ENCODE results near the gene C16orf78. TPM values are rescaled to one million over a fixed set of nuclear protein-coding genes. Genes with fewer than 3 reads are reported as not detected.

The C16orf78 gene
- total and polyA plus RNA-seq, 2 of the 8 experiments (the other 6 are each of a cell fraction or from before 2014, with no cell fraction given): not detected

DNA sequence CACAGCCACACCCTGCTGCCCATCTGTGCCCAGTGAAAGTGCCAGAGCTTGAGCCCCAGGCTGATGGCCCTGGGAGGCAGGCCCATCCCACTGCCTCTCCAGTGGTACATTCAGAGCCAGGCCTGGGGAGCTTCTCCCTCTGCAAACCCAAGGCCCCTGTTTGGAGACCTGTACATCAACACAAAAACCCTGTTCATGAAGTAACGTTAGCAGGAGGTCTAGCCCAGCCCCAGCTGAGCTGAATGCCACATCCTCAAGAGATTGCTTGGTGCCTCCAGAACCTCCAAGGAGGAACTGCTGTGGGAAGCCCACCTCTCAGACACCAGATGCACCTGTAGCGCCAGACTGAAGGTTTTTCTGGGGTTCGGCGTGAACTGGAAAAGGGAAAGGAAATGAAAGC lies 31.5 kb downstream of the C16orf78 start:
- Histone ChIP-seq H4K91ac (replicated peaks; ENCODE audit: insufficient read length, low read length) (no peak overlapping the region), H3K27ac (ENCODE audit: low read depth, low read length) (no peak overlapping the region), H3K23ac (ENCODE audit: insufficient read length) (no peak overlapping the region), H2BK120ac (replicated peaks; ENCODE audit: low read depth, low read length) (no peak overlapping the region), H3K27me3 (replicated peaks in 1 of 4; ENCODE audit: control insufficient read depth in 3 of 4, extremely low read depth in 1 of 4, insufficient read depth in 3 of 4, low read length in 3 of 4) (no peaks in the 10 kb centered on the region; a peak in 1 of 7 replicates), H2BK20ac (ENCODE audit: low read length) (no peak overlapping the region), H4K20me1 (replicated peaks in 1 of 2; ENCODE audit: control insufficient read depth in 1 of 2, insufficient read depth in 2 of 2, low read length in 2 of 2) (peaks cover 0 to 2% of the 10 kb centered on the region in 2 experiments), H3K14ac (ENCODE audit: insufficient read length) (no peak overlapping the region), H2BK15ac (ENCODE audit: low read length) (peak overlapping the region; percentile 54; the same call in 1 of the 2 replicates), H3K4me1 (replicated peaks in 1 of 4; ENCODE audit: control insufficient read depth in 3 of 4, insufficient read depth in 4 of 4, low read length in 3 of 4) (peaks cover 0 to 2% (median 0%) of the 10 kb centered on the region in 4 experiments; a peak in 1 of 7 replicates), H4K5ac (ENCODE audit: insufficient read length, low read depth, low read length) (no peak overlapping the region), H3K79me2 (ENCODE audit: control insufficient read depth in 1 of 2, insufficient read depth in 2 of 2, low read length in 2 of 2) (no peaks in the 10 kb centered on the region), H3K79me1 (ENCODE audit: low read depth, low read length) (no peaks in the 10 kb centered on the region), H4K8ac (ENCODE audit: extremely low read depth, insufficient read depth, low read length) (no peak overlapping the region), H3K4me2 (ENCODE audit: insufficient read depth in 1 of 2, low read depth in 2 of 2, low read length in 2 of 2) (no peak overlapping the region), H3K4me3 (ENCODE audit: extremely low read depth in 1 of 4, insufficient read depth in 2 of 4, low read depth in 3 of 4, low read length in 4 of 4) (no peak overlapping the region), H2BK5ac (ENCODE audit: low read depth, low read length) (no peak overlapping the region), H3K36me3 (ENCODE audit: control insufficient read depth in 2 of 4, insufficient read depth in 4 of 4, low read length in 3 of 4) (no peaks in the 10 kb centered on the region), H2BK12ac (ENCODE audit: low read depth, low read length) (no peak overlapping the region), H3K18ac (ENCODE audit: extremely low read depth, low read length) (no peak overlapping the region), H2AK5ac (ENCODE audit: low read depth, low read length) (no peak overlapping the region), H3K9ac (replicated peaks in 1 of 4; ENCODE audit: extremely low read depth in 1 of 4, low read depth in 3 of 4, low read length in 3 of 4) (no peak overlapping the region), H3K4ac (replicated peaks; ENCODE audit: insufficient read length, low read depth, low read length) (no peak overlapping the region), H3K9me3 (ENCODE audit: insufficient read depth in 2 of 2, low read depth in 1 of 2, low read length in 1 of 2) (peaks cover 0 to 4% of the 10 kb centered on the region in 2 experiments; a peak in 2 of 4 replicates), H3K23me2 (ENCODE audit: low read depth, low read length) (no peaks in the 10 kb centered on the region; the same call in 1 of the 2 replicates), H2AFZ (ENCODE audit: low read length) (0 out of 2 replicates have a peak overlapping the region, but pooled peaks have one; percentile 2), H3K56ac (replicated peaks; ENCODE audit: insufficient read length, low read depth, low read length) (no peak overlapping the region)
- 98% methylated on average over 4 of the region's 4 CpGs; no CpG with 5 or more reads in 1 of the 2 experiments for WGBS, 2 experiments (ENCODE audit: extremely low coverage in 1 of 2, insufficient coverage in 1 of 2, insufficient read length in 1 of 2, insufficient replicate concordance in 2 of 2, low coverage in 1 of 2, low lambda C conversion rate in 2 of 2, missing lambda C conversion rate in 1 of 2)
- TF ChIP-seq, protein P1, sequence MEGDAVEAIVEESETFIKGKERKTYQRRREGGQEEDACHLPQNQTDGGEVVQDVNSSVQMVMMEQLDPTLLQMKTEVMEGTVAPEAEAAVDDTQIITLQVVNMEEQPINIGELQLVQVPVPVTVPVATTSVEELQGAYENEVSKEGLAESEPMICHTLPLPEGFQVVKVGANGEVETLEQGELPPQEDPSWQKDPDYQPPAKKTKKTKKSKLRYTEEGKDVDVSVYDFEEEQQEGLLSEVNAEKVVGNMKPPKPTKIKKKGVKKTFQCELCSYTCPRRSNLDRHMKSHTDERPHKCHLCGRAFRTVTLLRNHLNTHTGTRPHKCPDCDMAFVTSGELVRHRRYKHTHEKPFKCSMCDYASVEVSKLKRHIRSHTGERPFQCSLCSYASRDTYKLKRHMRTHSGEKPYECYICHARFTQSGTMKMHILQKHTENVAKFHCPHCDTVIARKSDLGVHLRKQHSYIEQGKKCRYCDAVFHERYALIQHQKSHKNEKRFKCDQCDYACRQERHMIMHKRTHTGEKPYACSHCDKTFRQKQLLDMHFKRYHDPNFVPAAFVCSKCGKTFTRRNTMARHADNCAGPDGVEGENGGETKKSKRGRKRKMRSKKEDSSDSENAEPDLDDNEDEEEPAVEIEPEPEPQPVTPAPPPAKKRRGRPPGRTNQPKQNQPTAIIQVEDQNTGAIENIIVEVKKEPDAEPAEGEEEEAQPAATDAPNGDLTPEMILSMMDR (IDR thresholded peaks at IDR 0.05; ENCODE audit: control extremely low read depth in 1 of 3, insufficient read depth in 1 of 3, low read depth in 1 of 3, low read length in 3 of 3): no peak
- TF ChIP-seq TCF12 (IDR thresholded peaks at IDR 0.05; ENCODE audit: low read depth, low read length): no peak
- no peak for TF ChIP-seq SIRT6 (IDR thresholded peaks at IDR 0.05; ENCODE audit: low read length)
- TF ChIP-seq ASH2L (IDR thresholded peaks at IDR 0.05; ENCODE audit: low read length): no peak
- no peak for TF ChIP-seq BRCA1 (IDR thresholded peaks at IDR 0.05; ENCODE audit: low read depth, low read length)
- ChIA-PET POLR2A (ENCODE audit: partially characterized antibody) (no interaction called here), CTCF (ENCODE audit: partially characterized antibody) (interaction anchor here (1.1 to 3.1 kb wide), 3 partner anchors 22 to 188 kb away, joined by 3 to 12 read pairs (median 3); no protein-coding TSS in a partner anchor)
- DNase-seq (ENCODE audit: low read depth in 1 of 2, low spot score in 2 of 2) (no peak), FAIRE-seq (no peak)
